Stimulated activated CD8-positive, alpha-beta memory T cell treated with anti-CD3 and anti-CD28 coated beads, Interleukin-2, amount 100 ng/mL, for 1 hour (primary cell): ENCODE results near the gene GRIK2.

ENCODE experiments used
- DNase-seq, 2 donors: peaks; one replicate each; pipeline ENCODE4 v3.0.0-alpha.2; 2020; ENCODE audit warnings: low read depth in 2 of 2

The GRIK2 gene

DNA sequence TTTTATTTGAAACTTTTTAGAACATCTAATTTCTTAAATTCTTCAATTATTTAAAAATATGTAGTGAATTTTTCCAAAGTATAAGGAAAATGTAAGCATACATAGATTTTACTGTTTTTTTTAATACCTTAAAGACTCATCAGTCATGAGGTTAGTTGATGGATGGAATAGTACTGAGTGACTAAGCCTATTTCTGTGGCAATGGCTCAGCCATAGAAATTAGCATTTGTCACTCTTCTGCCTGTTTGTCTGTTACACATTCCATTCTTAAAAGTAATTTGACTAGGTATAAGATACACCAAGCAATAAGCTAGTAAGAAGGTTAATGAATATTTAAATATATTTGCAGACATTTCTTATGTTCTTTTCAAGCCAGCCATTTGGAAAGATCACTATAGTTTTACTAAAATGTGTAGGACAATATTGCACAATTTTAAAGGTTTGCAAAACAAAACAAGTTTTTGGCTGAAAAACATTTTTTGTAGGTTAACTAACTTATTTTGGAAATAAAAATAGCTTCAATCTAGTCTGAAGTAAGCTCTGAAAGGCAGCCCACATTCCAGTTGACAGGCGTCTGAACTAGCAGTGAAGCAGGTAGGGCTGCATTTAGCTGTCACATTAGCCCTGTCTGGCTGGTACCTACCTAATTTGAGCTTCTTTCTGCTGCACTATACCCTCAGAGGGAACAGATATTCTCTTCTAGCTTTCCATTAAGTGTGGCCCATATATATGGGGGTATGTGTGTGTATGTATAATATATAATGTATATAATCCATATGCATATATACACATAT is 385.7 kb downstream of the GRIK2 start:
- no peak for DNase-seq

DNA sequence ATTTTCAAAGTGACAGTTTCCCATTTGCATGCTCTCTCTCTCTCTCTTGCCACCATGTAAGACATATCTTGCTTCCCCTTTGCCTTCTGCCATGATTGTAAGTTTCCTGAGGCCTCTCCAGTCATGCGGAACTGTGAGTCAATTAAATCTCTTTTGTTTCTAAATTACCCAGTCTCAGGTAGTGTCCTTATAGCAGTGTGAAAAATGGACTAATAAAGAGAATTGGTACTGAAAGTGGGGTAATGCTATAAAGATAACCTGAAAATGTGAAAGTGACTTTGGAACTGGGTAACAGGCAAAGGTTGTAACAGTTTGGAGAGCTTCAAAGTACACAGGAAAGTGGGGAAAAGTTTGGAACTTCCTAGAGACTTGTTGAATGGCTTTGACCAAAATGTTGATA is 389.8 kb downstream of the GRIK2 start:
- DNase-seq: no peak

DNA sequence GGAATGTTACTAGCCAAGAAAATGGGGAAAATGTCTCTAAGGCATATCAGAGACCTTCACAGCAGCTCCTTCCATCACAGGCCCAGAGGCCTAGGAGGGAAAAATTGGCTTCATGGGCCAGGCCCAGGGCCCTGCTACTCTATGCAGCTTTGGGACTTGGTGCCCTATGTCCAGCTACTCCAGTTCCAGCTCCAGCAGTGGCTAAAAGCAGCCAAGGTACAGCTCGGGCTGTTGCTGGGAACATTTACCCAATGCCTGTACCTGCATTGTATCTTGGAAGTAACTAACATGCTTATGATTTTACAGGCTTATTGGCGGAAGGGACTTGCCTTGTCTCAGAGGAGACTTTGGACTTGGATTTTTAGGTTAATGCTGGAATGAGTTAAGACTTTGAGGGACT is 390.6 kb downstream of the GRIK2 start:
- DNase-seq: no peak

DNA sequence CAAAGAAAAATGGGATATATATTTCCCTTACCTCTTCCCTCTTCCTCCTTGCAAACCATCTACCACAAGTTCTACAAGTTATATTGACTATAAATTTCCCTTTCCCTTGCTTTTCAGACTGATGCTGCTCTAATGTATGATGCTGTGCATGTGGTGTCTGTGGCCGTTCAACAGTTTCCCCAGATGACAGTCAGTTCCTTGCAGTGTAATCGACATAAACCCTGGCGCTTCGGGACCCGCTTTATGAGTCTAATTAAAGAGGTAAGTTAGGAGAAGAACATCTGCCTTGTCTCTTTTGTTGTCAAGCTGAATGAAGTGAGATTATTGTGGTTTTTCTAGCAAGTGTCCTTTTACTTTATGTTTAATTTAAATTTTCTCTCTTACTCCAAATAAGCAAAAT is 406.0 kb downstream of the GRIK2 start:
- no peak for DNase-seq

DNA sequence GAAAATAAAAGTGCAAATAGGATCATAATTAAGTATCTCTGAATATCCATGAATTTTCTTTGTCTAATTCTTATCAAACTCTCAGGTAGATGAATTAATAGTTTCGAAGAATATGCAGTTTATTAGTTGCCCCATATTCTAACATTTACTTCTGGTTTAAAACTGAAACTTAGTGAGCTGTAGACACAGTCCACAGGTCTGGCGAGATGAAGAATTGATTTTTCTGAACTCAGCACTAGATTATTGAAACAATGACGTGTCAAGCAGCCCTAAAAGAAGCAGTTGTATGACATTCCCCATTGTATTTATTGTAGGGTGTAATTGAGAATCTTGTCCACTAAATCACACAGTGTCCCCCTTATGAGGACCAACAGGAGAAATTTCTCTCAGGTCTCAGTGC is 407.1 kb downstream of the GRIK2 start:
- DNase-seq: no peak

DNA sequence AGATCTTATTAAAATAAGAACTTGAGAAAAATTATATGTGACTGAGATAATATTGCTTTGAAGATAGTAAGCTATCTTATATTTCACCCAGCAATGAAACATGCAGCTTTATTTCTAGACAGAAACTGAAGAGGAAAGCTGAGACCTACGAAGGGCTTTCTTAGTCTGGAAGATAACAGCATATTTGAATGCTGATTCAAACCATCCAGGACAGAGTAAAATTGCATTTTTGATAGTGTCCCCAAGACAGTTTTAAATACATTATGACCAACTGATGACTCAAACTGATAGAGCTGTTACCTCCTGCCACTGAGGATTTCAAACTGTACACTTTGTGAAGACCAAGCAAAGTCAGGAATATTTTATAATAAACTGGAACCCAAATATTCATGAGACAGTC is 409.6 kb downstream of the GRIK2 start:
- no peak for DNase-seq

DNA sequence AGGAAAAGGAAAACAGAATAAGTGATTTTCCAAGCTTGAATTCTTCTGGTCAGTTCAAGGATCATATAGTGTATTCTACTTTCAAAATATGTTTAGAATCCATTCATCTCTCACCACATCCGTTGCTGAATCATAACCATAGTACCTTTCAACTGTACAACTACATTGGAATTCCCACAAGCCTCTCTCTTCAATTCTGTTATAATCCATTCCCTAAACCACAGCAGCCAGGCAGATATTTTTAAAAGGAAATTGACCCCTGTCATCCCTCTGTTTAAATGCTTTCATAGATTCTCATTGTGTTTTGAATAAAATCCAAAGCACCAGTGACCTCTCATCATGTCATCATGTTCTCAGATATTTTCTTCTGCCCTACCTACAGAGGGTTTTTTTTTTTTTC is 412.7 kb downstream of the GRIK2 start:
- no peak for DNase-seq

DNA sequence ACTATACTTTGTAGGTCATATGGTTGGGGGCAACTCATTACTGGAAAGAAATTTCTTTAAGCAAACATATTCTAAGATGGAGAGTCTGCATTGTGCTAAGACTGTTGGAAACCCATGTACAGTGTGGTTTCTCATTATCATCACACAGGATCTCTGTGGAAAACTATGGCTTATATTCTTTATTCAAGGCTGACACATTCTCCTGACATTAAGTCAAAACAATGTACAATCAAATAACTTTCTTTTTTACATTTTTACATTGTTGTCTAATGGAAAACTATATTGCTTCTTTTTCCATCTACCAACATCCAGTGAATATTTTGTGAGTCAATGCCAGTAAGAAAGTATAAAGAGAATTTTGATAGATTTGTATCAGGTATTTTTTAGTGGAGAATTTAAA is 417.6 kb downstream of the GRIK2 start:
- no peak for DNase-seq

DNA sequence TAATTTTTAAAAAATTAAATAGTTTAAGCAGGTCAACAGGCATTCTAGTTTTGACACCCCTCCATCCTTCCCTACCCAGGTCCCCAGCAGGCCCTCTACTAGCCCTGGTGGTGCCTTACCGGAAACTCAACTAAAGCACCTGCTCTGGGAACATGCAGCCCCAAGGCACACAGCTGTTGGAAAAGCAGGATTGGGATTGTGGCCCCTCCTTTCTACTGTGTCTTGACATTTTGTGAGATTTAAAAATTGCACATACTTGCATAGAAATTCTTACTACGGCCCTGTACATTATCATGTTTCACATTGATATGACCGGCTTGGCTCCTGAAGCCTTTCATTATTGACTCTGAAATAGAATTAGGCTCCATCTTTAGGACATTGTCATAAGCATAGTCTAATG is 423.2 kb downstream of the GRIK2 start:
- no peak for DNase-seq

DNA sequence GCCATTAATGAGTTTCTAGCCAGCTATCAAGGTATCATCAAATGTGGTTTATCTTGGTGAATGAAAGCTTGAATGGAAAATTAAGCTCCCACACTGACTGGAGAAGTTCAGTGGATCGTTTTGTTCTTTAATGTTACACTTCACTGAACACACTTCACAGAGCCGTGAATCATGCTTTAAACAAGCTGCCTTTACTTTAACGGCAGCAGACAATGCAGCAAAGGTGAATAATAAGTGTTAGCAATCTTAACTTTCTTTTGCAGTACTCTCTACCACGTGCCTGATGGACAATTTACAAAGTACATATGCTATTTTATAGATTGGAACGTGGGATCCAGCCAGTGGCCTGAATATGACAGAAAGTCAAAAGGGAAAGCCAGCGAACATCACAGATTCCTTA is 424.5 kb downstream of the GRIK2 start:
- DNase-seq: no peak

DNA sequence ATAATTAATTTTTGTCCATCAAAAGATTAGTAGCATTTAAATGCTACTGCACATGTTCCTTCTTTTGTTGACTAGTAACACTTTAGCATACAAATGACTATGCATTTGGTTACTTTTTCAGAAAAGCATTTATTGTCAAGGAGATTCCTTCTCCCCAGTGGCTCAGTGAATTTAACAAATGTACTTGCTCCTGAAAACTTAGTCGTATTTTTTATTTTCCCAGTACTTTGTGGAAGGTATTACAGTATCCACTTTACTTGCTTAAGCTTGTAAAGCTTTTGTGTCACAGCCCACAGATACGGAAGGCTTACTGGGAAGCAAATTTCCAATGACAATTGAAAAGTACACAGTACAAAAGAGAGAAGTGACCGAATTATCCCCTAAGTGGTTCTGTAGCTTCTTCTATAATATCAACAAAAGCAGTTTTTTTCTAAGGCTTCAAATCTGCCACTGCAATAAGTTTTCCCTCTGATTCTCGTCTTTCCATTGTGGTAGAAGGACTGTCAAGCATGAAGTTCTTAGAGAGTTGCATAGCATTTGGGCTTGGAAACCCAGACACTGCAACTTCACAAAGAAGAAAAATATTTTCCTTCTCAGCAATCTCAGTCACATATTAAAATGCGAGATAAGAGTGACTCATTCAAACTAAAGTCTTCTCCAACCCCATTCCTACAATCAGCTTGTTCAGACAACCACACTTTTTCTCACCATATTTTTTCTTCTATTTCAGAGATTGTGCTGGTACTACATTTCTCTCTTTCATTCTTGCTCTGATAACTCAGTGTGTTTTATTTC is 431.2 kb downstream of the GRIK2 start:
- no peak for DNase-seq

DNA sequence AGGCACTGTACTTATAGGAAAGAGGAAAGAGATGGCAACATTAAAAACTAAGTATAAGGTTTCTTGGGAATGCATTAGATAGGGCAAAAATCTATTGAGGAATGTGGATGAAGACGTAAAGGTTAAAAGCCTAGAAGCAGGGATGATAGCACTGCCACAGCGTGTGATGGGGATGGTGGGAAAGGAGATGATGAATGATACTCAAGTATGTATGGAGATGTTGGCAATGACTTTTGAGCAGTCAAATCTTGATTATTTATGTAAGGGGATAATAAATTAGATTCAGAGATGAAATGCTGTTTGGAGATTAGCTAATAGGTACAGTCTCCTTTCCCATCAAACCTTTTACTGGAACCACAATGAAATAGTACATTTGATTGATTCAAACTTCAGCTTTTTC is 432.8 kb downstream of the GRIK2 start:
- no peak for DNase-seq

DNA sequence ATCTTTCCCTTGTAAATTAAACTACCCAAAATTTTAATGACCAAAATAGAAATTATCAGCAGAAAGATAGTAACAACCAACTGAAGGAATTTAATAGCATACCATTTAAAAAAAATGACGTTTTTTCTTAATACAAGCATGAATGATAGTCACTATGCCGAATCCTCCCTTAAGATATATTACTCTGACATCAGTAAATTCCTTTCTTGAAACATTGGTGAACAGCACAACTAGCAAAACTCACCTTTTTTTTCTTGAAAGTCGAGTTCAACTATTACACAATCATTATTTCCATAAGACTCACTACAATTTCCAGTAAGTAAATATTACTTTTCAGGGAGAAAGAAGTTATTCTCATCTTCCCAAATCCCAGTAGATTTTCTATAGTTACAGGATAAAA is 433.2 kb downstream of the GRIK2 start:
- DNase-seq: no peak

DNA sequence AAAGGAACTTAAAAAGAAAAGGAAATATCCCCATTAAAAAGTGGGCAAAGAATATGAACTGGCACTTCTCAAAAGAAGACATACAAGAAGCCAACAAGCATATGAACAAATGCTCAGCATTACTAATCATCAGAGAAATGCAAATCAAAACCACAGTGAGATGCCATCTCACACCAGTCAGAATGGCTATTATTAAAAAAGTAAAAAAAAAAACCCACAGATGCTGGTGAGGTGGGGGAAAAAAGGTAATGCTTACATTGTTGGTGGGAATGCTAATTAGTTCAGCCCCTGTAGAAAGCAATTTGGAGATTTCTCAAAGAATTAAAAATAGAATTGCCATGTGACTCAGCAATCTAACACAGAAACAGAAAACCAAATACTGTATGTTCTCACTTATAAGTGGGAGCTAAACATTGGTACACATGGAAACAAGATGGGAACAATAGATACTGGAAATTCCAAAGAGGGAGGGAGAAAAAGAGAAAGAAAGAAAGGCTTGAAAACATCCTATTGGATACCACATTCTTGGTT is 437.1 kb downstream of the GRIK2 start:
- no peak for DNase-seq

DNA sequence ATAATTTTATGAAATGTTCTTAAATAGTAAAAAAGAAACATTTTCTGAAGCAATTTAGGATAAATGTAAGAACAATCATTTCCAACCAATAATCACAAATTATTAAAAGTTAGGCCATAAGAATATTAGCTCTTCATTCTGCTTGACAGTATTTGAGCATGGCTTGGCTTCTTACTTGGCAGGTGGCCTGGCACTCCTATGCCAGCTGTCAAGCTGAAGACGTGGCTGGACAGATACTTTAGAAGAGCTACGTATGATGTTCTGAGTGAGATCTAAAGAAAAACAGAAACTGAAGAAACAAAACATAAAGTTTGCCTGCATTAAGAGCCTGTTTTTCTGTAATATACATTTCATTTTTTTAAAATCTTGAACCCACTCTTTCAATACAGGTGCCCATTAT is 438.9 kb downstream of the GRIK2 start:
- no peak for DNase-seq

DNA sequence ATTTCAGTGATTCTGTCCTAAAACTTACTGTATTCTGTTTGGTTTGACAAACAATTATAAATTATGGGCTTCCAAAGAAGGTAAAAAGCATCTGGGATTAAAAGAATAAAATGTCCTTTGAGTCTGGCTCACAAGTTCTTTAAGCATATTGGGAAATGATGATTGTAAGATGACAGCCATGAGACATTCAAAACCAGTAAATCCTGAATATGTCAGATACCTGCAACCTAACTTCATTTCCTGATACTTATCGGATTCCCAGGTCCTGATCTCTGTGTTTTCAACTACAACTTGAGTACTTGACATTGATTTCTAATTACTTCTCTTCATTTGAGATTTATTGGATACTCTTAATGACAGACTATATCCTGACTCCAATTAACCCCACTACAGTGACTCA is 446.6 kb downstream of the GRIK2 start:
- no peak for DNase-seq

DNA sequence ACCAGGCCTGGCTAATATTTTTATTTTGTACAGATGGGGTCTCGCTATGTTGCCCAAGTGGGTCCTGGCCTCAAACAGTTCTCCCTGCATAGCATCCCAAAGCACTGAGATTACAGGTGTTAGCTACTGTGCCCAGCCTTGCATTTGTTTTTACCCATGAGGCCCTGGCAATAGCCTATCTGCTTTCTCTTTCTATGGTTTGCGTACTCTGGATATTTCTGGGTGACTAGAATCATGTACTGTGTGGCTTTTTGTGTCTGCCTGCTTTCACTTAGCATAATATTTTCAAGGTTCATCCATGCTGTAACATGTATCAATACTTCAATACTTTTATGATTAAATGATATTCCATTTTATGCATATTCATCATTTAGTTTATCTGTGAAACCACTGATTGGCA is 451.7 kb downstream of the GRIK2 start:
- DNase-seq: no peak

DNA sequence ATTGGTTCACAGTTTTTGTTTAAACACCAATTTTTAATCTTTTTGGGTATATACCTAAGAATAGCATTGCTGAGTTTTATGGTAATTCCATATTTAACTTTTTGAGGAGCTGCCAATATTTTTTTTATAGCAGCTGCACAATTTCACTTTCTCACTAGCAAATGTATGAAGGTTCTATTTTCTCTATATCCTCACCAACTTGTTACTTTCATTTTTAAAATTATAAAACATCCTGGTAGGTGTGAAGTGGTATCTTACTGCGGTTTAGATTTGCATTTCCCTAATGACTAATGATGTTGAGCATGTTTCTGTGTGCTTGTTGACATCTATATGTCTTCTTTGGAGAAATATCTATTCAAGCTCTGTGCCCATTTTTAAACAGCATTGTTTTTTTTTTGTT is 452.1 kb downstream of the GRIK2 start:
- no peak for DNase-seq

DNA sequence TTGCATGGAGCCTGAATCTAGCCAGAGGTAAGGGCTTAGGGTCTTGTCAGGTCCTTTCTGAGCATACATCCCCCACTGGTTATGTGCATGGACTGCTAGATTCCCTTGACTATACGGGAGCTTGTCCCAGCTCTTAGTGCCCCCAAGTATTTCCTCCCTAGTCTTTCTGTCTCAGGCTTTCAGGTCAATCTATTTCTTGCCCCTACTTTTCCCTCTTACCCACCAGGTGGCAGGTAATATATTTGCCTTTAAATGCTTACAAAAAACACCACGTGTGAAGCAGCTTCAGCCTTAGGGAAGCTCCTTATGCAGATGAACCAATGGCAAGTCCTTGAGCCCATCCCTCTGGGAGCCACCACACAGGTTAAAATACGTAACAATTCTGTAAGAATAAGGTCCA is 454.2 kb downstream of the GRIK2 start:
- no peak for DNase-seq

DNA sequence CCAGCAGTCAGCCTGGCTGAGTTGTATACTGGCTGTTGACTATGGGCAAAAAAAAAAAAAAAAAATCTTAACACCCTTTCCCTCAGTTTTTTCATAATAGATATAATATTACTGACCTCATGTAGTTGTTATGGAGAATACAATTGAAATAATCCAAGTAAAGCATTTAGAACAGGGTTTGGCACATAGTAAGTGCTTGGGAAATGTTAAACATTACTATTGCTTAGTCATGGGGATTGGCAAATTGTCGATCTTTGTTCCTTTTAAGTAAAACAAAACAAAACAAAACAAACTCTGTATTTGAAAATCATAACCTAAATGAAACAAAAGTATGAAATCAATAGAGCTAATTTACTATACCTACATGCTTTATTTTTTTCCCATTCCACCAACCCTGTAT is 458.4 kb downstream of the GRIK2 start:
- DNase-seq: no peak

DNA sequence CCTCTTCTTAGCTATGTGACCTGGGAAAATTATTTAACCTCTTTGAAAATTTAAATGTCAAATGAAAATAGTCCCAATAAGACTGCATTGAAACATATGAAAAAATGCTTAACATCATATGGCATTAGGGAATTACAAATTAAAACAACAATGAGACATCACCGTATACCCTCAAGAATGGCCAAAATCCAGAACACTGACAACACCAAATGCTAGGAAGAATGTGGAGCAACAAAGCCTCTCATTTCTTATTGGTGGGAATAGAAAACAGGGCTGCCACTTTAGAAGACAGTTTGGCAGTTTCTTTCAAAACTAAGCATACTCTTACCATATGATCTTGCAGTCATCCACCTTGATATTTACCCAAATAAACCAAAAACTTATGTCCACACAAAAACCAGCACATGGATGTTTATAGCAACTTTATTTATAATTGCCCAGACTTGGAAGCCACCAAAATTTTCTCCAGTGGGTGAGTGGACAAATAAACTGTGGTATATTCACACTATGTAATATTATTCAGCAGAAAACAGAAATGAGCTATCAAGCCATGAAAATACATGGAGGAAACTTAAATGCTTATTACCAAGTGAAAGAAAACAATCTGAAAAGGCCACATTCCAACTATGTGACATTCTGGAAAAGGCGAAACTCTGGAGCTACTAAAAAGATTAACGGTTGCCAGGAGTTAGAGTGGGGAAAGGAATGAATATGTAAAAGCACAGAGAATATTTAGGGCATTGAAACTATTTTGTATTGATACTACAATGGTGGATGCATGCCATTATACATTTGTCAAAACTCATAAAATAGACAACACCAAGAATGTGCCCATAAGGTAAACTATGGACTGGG is 459.9 kb downstream of the GRIK2 start:
- DNase-seq: no peak

DNA sequence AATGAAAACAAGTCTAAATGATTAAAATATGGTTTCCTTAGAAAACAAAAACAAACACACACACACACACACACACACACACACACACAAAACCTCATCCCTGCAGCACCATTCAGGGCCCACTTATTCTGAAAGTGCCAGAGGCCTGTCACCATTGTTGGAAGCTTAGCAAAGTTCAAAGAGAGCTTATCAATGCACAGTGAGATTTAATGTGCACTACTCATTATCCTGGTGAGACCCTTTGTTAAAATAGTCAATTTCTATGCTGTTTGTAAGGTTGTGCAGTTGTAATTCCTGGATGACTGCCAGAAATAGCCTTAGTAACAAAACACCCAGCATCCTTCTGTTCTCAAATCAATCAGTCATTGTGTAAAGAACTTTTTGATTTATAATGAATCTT is 482.9 kb downstream of the GRIK2 start:
- no peak for DNase-seq
